ENCODE data around the gene ALDH3B2.

GRCh38 chr11:67670316-67671210, 3.9 kb downstream of the ALDH3B2 start:
- no peak for TF ChIP-seq USF1 (CRISPR knock-in tag; IDR thresholded peaks at IDR 0.05)
- no peak for TF ChIP-seq ATF3 (CRISPR knock-in tag; conservative IDR thresholded peaks at IDR 0.05)
- no peak for TF ChIP-seq ZNF416 (CRISPR knock-in tag; IDR thresholded peaks at IDR 0.05)
- no peak for TF ChIP-seq CTCF (IDR thresholded peaks at IDR 0.05)
- no peak for TF ChIP-seq ERG (CRISPR knock-in tag; IDR thresholded peaks at IDR 0.05)
- TF ChIP-seq JUN (CRISPR knock-in tag; IDR thresholded peaks at IDR 0.05): no peak
- TF ChIP-seq SMAD3 (CRISPR knock-in tag; IDR thresholded peaks at IDR 0.05; ENCODE audit: borderline replicate concordance): no peak
- TF ChIP-seq NFE2L1 (CRISPR knock-in tag; IDR thresholded peaks at IDR 0.05): no peak
- TF ChIP-seq MLX (CRISPR knock-in tag; IDR thresholded peaks at IDR 0.05): no peak
- TF ChIP-seq MAX (CRISPR knock-in tag; IDR thresholded peaks at IDR 0.05): no peak
- no peak for TF ChIP-seq SP1 (CRISPR knock-in tag; conservative IDR thresholded peaks at IDR 0.05)
- TF ChIP-seq ZNF425 (CRISPR knock-in tag; conservative IDR thresholded peaks at IDR 0.05): no peak
- TF ChIP-seq ZNF281 (CRISPR knock-in tag; IDR thresholded peaks at IDR 0.05): no peak
- no peak for TF ChIP-seq USF2 (CRISPR knock-in tag; IDR thresholded peaks at IDR 0.05)
